GM18517 (cell line): ENCODE measurements around the gene CYP2W1.
"Not testable (repeated sequence)": the region's sequence is repeated elsewhere in the genome, so short reads cannot be mapped to it uniquely, and the experiment has no call there.

Experiments
- ATAC-seq: cut with Tn5 transposase; IDR thresholded peaks from one replicate; pipeline ENCODE4 v1.9.1; 2021; ENCODE audit warnings: mild to moderate bottlenecking, moderate library complexity; ENCODE audit not compliant: unreplicated experiment

CYP2W1 gene

GRCh38 chr7:951881-952547 lies 31.0 kb upstream of the CYP2W1 start:
- no peak for ATAC-seq

GRCh38 chr7:952548-953441 lies 30.2 kb upstream of the CYP2W1 start:
- ATAC-seq = no peak

- ATAC-seq = no peak
These were observed 29.2 kb upstream of the CYP2W1 start for GRCh38 chr7:953547-954327.

- no peak for ATAC-seq
These were observed 28.4 kb upstream of the CYP2W1 start, which contains the start of gene ADAP1 for GRCh38 chr7:954330-955238. TSS of gene ADAP1 (minus strand) at chr7:954680. CDS start at chr7:954477, 203 bp downstream.

GRCh38 chr7:956031-956430 lies 26.9 kb upstream of the CYP2W1 start:
- no peak for ATAC-seq

- no peak for ATAC-seq
These were observed 25.4 kb upstream of the CYP2W1 start for GRCh38 chr7:957418-958220.

- no peak for ATAC-seq
These were observed 24.5 kb upstream of the CYP2W1 start for GRCh38 chr7:958221-959200.

- ATAC-seq = no peak
These were observed 23.7 kb upstream of the CYP2W1 start for GRCh38 chr7:959271-959670.

- not testable (repeated sequence) for ATAC-seq
These were observed 23.2 kb upstream of the CYP2W1 start for GRCh38 chr7:959740-960139.

- ATAC-seq = no peak
These were observed 22.6 kb upstream of the CYP2W1 start for GRCh38 chr7:960269-960871.

GRCh38 chr7:960972-961371 lies 22.0 kb upstream of the CYP2W1 start:
- not testable (repeated sequence) for ATAC-seq

GRCh38 chr7:961546-962400 lies 21.2 kb upstream of the CYP2W1 start:
- no peak for ATAC-seq

- ATAC-seq = no peak
These were observed 20.4 kb upstream of the CYP2W1 start for GRCh38 chr7:962401-963081.

GRCh38 chr7:963236-964078 lies 19.5 kb upstream of the CYP2W1 start:
- ATAC-seq = no peak

GRCh38 chr7:964401-965231 lies 18.4 kb upstream of the CYP2W1 start:
- no peak for ATAC-seq
